OCI-LY1 (cell line): ENCODE measurements around the gene TRAPPC14.

Experiments
- EZH2 ChIP-seq: fragments of 200-600 bp; sonication (generic), shearing (Covaris generic); IDR thresholded peaks from 2 replicates; pipeline ENCODE4 v1.8.0; 2017; ENCODE audit warnings: borderline replicate concordance, mixed run types, mild to moderate bottlenecking, antibody characterized with exemption, low read length, moderate library complexity, mixed read lengths
- TF ChIP-seq, protein P1 (sequence below): fragments of 200-600 bp; sonication (generic), shearing (Covaris generic); IDR thresholded peaks from 2 replicates; pipeline ENCODE4 v1.5.1; 2017; ENCODE audit warnings: mild to moderate bottlenecking, antibody characterized with exemption, low read length, moderate library complexity, mixed read lengths

DNA sequence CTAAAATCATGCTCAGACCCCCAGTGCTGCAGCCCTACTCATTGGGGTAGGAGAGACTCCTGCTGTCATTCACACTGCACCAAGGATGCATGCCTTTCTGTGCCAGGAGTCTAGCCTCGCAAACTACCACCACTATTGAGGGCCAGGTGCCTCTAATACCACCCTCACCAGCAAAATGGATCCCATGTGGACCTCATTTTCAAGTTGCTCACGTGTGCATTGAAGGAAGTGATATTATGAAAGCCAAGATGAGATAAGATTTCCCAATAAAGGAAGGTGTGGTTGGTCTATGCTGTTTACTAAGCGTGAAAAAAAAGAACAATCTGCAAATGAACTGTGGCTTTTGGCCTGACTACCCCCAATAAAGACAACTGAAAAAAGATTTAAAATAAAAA is 17.0 kb downstream of the TRAPPC14 start:
- TF ChIP-seq, protein P1, sequence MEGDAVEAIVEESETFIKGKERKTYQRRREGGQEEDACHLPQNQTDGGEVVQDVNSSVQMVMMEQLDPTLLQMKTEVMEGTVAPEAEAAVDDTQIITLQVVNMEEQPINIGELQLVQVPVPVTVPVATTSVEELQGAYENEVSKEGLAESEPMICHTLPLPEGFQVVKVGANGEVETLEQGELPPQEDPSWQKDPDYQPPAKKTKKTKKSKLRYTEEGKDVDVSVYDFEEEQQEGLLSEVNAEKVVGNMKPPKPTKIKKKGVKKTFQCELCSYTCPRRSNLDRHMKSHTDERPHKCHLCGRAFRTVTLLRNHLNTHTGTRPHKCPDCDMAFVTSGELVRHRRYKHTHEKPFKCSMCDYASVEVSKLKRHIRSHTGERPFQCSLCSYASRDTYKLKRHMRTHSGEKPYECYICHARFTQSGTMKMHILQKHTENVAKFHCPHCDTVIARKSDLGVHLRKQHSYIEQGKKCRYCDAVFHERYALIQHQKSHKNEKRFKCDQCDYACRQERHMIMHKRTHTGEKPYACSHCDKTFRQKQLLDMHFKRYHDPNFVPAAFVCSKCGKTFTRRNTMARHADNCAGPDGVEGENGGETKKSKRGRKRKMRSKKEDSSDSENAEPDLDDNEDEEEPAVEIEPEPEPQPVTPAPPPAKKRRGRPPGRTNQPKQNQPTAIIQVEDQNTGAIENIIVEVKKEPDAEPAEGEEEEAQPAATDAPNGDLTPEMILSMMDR, result no peak
- TF ChIP-seq EZH2, result no peak
